Natural killer cell (primary cell): ENCODE results near the gene CASK. TPM values are rescaled to one million over a fixed set of nuclear protein-coding genes. Genes with fewer than 3 reads are reported as not detected.

Experiments
- ATAC-seq, 3 donors: fragments of 150-1000 bp in 2 of 3; fragments of 200-7000 bp in 1 of 3; cut with Tn5 transposase; 1 replicate in 1 of 3; 2 replicates in 2 of 3; pipeline ENCODE4 v1.10.0; 2021; ENCODE audit warnings: mild to moderate bottlenecking in 2 of 3, moderate library complexity in 2 of 3
- DNase-seq, 2 donors: peaks; one replicate each; pipeline versions ENCODE4 v3.0.0 to v3.0.0-alpha.2; 2013 to 2021; ENCODE audit warnings: mixed read lengths in 1 of 2
- H3K27ac ChIP-seq: one replicate; pipeline ENCODE4 v1.5.1; 2013; ENCODE audit warnings: mild to moderate bottlenecking, low read length
- H3K27me3 ChIP-seq: one replicate; pipeline ENCODE4 v1.6.1; 2013; ENCODE audit warnings: low read length; ENCODE audit not compliant: control insufficient read depth, insufficient read depth
- H3K36me3 ChIP-seq: one replicate; pipeline ENCODE4 v1.6.1; 2013; ENCODE audit warnings: low read length; ENCODE audit not compliant: control insufficient read depth, insufficient read depth
- H3K4me1 ChIP-seq: one replicate; pipeline ENCODE4 v1.6.1; 2013; ENCODE audit warnings: low read length; ENCODE audit not compliant: control insufficient read depth, insufficient read depth
- H3K4me3 ChIP-seq: one replicate; pipeline ENCODE4 v1.5.1; 2013; ENCODE audit warnings: low read length
- H3K9me3 ChIP-seq: one replicate; pipeline ENCODE4 v1.6.1; 2013; ENCODE audit warnings: low read length; ENCODE audit not compliant: control insufficient read depth, insufficient read depth
- H3K27ac Mint-ChIP-seq, 2 donors: one replicate each; pipeline ENCODE4 v1.8.0; 2022; ENCODE audit warnings: mild to moderate bottlenecking in 2 of 2, mixed read lengths in 2 of 2, moderate library complexity in 1 of 2
- H3K27me3 Mint-ChIP-seq, 2 donors: one replicate each; pipeline ENCODE4 v1.8.0; 2022; ENCODE audit warnings: low read depth in 2 of 2, mixed read lengths in 2 of 2
- H3K36me3 Mint-ChIP-seq: one replicate; pipeline ENCODE4 v1.8.0; 2022; ENCODE audit warnings: mixed read lengths
- H3K4me1 Mint-ChIP-seq, 2 donors: one replicate each; pipeline ENCODE4 v1.8.0; 2022; ENCODE audit warnings: mixed read lengths in 2 of 2
- H3K4me3 Mint-ChIP-seq: one replicate; pipeline ENCODE4 v1.8.0; 2022; ENCODE audit warnings: mild to moderate bottlenecking, moderate library complexity, mixed read lengths
- H3K9me3 Mint-ChIP-seq, 2 donors: one replicate each; pipeline ENCODE4 v1.8.0; 2022; ENCODE audit warnings: mixed read lengths in 2 of 2
- CTCF ChIP-seq: fragments of 200-600 bp; IDR thresholded peaks from one replicate; pipeline ENCODE4 v1.8.0; 2022; ENCODE audit warnings: antibody characterized with exemption
- WGBS: methylation state at CpG from one replicate; pipeline ENCODE4 v1.1.7; 2013; ENCODE audit warnings: missing lambda C conversion rate; ENCODE audit not compliant: insufficient coverage; 5-methylcytosine and 5-hydroxymethylcytosine counted together
- intact Hi-C: fragments of 100-400 bp; cut with micrococcal nuclease; formaldehyde crosslinking; loops from one replicate; pipeline ENCODE4 v1.14.2; 2022
- total RNA-seq, 4 donors: library from RNA; stranded (reverse); fragments of 120-200 nt in 1 of 4; gene quantifications; one replicate each; pipeline versions ENCODE4 v1.2.3 to v1.2.4, GENCODE V29; 2013 to 2022

CASK gene
- total RNA-seq, 3 donors from 2014 or later (not counting 1 experiment from before 2014, with no cell fraction given), result 23.5 to 27.9 (median 25.6) TPM

DNA sequence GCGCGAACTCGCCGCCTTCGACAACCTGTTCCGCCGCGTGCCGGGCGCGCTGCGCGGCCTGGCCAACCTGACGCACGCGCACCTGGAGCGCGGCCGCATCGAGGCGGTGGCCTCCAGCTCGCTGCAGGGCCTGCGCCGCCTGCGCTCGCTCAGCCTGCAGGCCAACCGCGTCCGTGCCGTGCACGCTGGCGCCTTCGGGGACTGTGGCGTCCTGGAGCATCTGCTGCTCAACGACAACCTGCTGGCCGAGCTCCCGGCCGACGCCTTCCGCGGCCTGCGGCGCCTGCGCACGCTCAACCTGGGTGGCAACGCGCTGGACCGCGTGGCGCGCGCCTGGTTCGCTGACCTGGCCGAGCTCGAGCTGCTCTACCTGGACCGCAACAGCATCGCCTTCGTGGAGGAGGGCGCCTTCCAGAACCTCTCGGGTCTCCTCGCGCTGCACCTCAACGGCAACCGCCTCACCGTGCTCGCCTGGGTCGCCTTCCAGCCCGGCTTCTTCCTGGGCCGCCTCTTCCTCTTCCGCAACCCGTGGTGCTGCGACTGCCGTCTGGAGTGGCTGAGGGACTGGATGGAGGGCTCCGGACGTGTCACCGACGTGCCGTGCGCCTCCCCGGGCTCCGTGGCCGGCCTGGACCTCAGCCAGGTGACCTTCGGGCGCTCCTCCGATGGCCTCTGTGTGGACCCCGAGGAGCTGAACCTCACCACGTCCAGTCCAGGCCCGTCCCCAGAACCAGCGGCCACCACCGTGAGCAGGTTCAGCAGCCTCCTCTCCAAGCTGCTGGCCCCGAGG, 449.2 kb downstream of the CASK start:
- H3K9me3 Mint-ChIP-seq, result no peaks in the 10 kb centered on the region
- no peaks in the 10 kb centered on the region for H3K27me3 ChIP-seq
- intact Hi-C loops, result no loop called here

DNA sequence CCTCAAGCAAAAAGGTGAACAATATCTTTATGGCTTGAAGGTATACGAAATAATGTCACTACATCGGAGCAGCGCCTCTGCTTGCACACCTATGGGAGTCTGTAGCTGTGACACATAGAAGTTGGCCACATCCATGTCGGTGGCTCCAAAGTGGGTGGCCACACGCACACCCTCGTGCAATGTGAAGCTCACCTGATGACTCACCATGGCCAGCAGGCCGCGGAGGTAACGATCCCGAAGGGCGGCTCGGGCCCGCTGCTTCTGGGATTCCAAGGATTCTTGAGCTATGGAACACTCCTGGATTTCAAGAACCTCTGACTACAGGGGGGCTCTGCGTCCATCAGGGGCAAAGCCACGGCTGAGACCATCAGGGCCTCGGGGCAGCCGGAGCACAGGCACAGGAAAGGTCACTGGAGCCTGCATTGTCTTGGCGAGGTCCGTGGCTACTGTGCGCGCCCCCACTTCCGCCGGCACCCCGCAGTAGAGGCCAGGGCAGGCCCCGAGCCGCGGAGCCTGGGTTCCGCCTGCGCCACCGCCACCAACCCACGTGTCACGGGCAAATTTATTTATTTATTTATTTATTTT, 451.0 kb downstream of the CASK start:
- intact Hi-C loops, result no loop called here
- Mint-ChIP-seq H3K36me3 (no peaks in the 10 kb centered on the region), H3K27ac (no peak overlapping the region), H3K9me3 (no peaks in the 10 kb centered on the region), H3K4me1 (no peaks in the 10 kb centered on the region), H3K4me3 (no peak overlapping the region), H3K27me3 (no peaks in the 10 kb centered on the region)
- H3K36me3 ChIP-seq, result no peaks in the 10 kb centered on the region
- ATAC-seq (no peak), DNase-seq (no peak)
- no peak overlapping the region for H3K4me3 ChIP-seq
- no peak for TF ChIP-seq CTCF
- H3K27me3 ChIP-seq, result no peaks in the 10 kb centered on the region
- H3K9me3 ChIP-seq, result no peaks in the 10 kb centered on the region
- H3K4me1 ChIP-seq, result no peaks in the 10 kb centered on the region
- H3K27ac ChIP-seq, result no peak overlapping the region
- WGBS, result 97% methylated on average over 23 of the region's 32 CpGs

More for the DNA sequence above, 449.2 kb downstream of the CASK start:
- no peak overlapping the region for H3K4me3 ChIP-seq
- no peak overlapping the region for H3K27ac Mint-ChIP-seq
- no peak for TF ChIP-seq CTCF
- no peak for ATAC-seq
- no peaks in the 10 kb centered on the region for H3K4me1 Mint-ChIP-seq
- no peaks in the 10 kb centered on the region for H3K36me3 Mint-ChIP-seq
- H3K4me3 Mint-ChIP-seq, result no peak overlapping the region
- H3K4me1 ChIP-seq, result no peaks in the 10 kb centered on the region
- no peak for DNase-seq
- H3K9me3 ChIP-seq, result no peaks in the 10 kb centered on the region
- no peak overlapping the region for H3K27ac ChIP-seq
- WGBS, result 97% methylated on average over 91 of the region's 91 CpGs
- H3K27me3 Mint-ChIP-seq, result no peaks in the 10 kb centered on the region
- H3K36me3 ChIP-seq, result no peaks in the 10 kb centered on the region

DNA sequence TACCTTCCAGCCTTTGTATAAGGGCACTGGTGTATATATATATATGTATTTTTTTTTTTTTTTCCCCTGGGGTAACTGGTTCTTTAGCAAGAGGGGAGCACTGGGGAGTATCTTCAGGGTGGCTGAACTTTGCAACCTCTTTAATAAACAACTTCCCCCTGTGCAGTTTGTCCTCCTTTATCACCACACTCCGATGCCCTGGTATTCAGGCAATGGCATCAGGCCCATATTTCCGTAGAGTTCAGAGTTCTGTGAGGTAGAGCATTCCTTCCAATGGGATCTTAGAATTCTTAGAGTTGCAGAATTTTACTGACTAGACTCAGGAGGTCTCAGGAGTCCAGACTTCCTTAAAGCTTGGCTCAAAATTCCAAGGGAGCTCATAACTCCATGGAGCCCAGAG, 451.6 kb downstream of the CASK start:
- no peak overlapping the region for H3K27ac ChIP-seq
- intact Hi-C loops, result no loop called here
- Mint-ChIP-seq H3K27me3 (no peaks in the 10 kb centered on the region), H3K4me3 (no peak overlapping the region), H3K9me3 (no peaks in the 10 kb centered on the region), H3K36me3 (no peaks in the 10 kb centered on the region), H3K27ac (no peak overlapping the region), H3K4me1 (no peaks in the 10 kb centered on the region)
- H3K9me3 ChIP-seq, result no peaks in the 10 kb centered on the region
- H3K36me3 ChIP-seq, result no peaks in the 10 kb centered on the region
- H3K4me1 ChIP-seq, result no peaks in the 10 kb centered on the region
- H3K4me3 ChIP-seq, result no peak overlapping the region
- DNase-seq (no peak), ATAC-seq (no peak)
- H3K27me3 ChIP-seq, result no peaks in the 10 kb centered on the region
- 63% methylated on average over 2 of the region's 2 CpGs for WGBS
- no peak for TF ChIP-seq CTCF
